Astrocyte of the spinal cord (primary cell): ENCODE results near the gene IFNA21.
"Not testable (repeated sequence)": the region's sequence is repeated elsewhere in the genome, so short reads cannot be mapped to it uniquely, and the experiment has no call there.

Experiments
- DNase-seq: peaks from one replicate; pipeline ENCODE4 v3.0.0; 2011; ENCODE audit warnings: low read depth, low spot score
- H3K4me3 ChIP-seq: 2 replicates; pipeline ENCODE4 v1.5.1; 2011; ENCODE audit warnings: low read depth, mild to moderate bottlenecking, low read length, moderate library complexity
- in situ Hi-C: cut with HindIII; loops from 2 replicates; pipeline ENCODE4 v1.10.0; 2017; ENCODE audit warnings: low sequenced_read_pairs
- TF ChIP-seq, protein P1 (sequence below): IDR thresholded peaks from 2 replicates; pipeline ENCODE4 v1.5.1; 2012; ENCODE audit warnings: low read depth, mild to moderate bottlenecking, low read length, inconsistent platforms

IFNA21 gene

DNA sequence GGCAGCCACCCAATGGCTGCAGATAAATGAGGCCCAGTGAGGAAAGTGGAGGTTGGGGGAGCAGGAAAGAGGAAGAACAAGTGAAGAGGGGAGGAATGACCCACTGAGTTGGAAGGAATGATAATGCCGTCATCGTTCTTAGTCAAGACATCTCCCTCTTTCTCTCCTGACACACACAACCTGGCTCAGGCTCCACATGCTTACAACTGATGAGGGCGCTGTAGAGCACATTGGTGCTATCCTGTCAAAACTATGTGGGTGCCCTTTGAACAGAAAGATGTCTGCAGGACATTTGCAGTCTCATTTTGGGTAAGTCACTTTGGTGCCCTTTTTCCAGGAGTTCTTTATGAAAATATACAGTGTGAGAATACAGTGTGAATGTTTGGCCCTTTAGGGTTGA lies 30.7 kb downstream of the IFNA21 start:
- no peak overlapping the region for H3K4me3 ChIP-seq
- TF ChIP-seq, protein P1, sequence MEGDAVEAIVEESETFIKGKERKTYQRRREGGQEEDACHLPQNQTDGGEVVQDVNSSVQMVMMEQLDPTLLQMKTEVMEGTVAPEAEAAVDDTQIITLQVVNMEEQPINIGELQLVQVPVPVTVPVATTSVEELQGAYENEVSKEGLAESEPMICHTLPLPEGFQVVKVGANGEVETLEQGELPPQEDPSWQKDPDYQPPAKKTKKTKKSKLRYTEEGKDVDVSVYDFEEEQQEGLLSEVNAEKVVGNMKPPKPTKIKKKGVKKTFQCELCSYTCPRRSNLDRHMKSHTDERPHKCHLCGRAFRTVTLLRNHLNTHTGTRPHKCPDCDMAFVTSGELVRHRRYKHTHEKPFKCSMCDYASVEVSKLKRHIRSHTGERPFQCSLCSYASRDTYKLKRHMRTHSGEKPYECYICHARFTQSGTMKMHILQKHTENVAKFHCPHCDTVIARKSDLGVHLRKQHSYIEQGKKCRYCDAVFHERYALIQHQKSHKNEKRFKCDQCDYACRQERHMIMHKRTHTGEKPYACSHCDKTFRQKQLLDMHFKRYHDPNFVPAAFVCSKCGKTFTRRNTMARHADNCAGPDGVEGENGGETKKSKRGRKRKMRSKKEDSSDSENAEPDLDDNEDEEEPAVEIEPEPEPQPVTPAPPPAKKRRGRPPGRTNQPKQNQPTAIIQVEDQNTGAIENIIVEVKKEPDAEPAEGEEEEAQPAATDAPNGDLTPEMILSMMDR: no peak
- no peak for DNase-seq
- in situ Hi-C loops: no loop called here

DNA sequence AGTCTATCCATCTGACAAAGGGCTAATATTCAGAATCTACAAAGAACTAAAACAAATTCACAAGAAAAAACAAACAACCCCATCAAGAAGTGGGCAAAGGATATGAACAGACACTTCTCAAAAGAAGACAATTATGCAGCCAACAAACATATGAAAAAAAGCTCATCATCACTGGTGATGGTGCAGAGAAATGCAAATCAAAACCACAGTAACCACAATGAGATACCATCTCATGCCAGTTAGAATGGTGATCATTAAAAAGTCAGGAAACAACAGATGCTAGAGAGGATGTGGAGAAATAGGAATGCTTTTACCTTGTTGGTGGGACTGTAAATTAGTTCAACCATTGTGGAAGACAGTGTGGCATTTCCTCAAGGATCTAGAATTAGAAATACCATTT lies 38.3 kb downstream of the IFNA21 start:
- DNase-seq, H3K4me3 ChIP-seq, in situ Hi-C loops: not testable (repeated sequence)

DNA sequence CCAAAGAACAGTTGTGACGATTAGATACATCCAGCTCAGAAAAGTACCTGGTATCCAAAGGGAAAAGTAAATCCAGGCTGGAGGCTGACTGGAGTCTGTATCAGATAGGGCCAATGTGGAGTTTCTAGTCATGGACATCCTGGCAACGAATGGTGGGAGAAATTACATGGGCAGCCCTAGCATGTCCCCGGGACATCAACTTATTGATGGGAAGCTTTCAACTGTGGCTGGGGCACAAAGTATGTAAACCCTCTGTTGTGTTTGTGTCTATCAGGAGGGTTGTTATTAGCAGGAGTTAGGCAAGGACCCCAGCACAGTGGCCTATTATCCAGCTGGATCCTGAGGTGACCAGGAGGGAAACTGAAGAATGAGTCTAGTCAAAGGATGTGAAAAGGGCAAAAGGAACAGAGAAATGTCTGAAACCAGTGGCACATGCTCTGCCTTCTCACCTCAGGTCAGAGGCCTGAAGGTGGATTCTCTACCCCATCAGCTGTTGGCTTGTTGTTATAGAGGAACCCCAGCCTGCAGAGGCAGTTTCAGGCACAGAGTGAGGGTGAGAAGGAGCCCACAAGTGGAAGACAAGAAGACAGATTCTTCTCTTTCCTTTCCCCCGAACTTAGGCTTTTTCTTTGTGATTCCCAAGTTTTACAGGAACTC lies 44.7 kb downstream of the IFNA21 start:
- DNase-seq: no peak
- in situ Hi-C loops: no loop called here
- TF ChIP-seq, protein P1: no peak
- no peak overlapping the region for H3K4me3 ChIP-seq

DNA sequence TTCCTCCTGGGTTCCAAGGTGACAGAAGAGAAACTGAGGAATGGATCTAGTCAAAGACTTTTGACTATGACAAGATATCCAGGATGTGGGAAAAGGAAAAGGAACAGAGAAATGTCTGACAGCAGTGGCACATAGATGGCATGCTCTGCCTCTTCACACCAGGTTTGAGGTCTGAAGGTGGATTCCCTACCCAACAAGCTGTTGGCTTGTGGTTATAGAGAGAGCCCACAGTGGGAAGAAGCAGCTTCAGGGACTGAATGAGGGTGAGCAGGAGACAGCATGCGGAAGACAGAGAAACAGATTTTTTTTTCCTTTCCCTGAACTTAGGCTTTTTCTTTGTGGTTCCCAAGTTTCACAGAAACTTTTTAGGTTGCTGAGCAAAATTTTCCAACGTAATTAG lies 45.4 kb downstream of the IFNA21 start:
- in situ Hi-C loops: no loop called here
- no peak for DNase-seq
- H3K4me3 ChIP-seq: no peak overlapping the region
- TF ChIP-seq, protein P1: no peak

DNA sequence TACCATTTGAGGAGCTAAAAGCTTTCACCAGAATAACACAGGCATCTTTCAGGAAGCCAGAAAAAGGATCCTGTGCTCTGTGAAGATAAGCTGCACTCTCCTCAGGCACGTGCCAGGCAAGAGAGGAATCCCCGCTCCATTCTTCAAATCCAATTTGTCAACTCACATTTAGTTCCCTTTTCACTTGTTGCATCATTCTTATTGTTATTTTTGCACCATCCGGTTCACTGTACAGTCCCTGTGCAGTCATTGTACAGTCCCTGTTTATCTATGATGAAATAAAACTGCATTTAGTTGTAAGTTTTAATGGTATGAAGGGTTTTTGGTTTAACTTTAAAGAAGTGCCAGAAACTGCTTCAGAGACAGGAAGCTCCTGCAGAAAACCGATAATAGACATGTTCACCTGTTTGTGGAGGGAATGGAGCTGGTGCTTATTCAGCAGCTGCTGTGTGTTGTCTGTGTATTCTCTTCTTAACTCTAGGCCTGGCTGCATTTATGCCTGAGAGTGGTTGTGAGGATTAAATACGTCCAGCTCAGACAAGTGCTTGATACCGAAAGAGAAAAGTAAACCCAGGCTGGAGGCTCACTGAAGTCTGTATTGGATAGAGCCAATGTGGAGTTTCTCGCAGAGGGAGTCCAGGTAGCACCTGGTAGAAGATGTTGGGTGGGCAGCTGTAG lies 47.2 kb downstream of the IFNA21 start:
- in situ Hi-C loops: no loop called here
- DNase-seq: no peak
- TF ChIP-seq, protein P1: no peak
- no peak overlapping the region for H3K4me3 ChIP-seq
